ENCODE data around the gene MILR1.

Gene MILR1

GRCh38 chr17:64502021-64502420, 53.1 kb downstream of the MILR1 start:
- DNase-seq: no peak

GRCh38 chr17:64502809-64503208, 53.9 kb downstream of the MILR1 start:
- DNase-seq: no peak

- DNase-seq: no peak
Observed at GRCh38 chr17:64503341-64503740, 54.4 kb downstream of the MILR1 start.

- DNase-seq: no peak
Observed at GRCh38 chr17:64503821-64504768, 55.2 kb downstream of the MILR1 start.

- DNase-seq: no peak
Observed at GRCh38 chr17:64504769-64505339, 55.9 kb downstream of the MILR1 start.

GRCh38 chr17:64505340-64506200, 56.7 kb downstream of the MILR1 start:
- DNase-seq: peak; percentile 27 to 90 (median 79)

GRCh38 chr17:64506201-64506575, 57.3 kb downstream of the MILR1 start, which contains the start of gene DDX5:
Gene DDX5, minus strand, starts transcription at chr17:64506289. Its CDS starts 170 bp downstream, at chr17:64506119.
- DNase-seq: peak; percentile 80 to 100 (median 96)

- DNase-seq: peak; percentile 80 to 100 (median 97)
Observed at GRCh38 chr17:64506576-64507412, 57.9 kb downstream of the MILR1 start, which contains the start of gene CEP95. Gene CEP95, plus strand, starts transcription at chr17:64506977. Its CDS starts 121 bp downstream, at chr17:64507098.

- peak in 8 of 51 donors; percentile 15 to 83 (median 38) for DNase-seq
Observed at GRCh38 chr17:64507413-64507782, 58.5 kb downstream of the MILR1 start.

GRCh38 chr17:64508683-64509082, 59.8 kb downstream of the MILR1 start:
- DNase-seq: no peak

GRCh38 chr17:64509179-64509578, 60.3 kb downstream of the MILR1 start:
- DNase-seq: no peak

- DNase-seq: no peak
Observed at GRCh38 chr17:64515419-64515818, 66.5 kb downstream of the MILR1 start.

GRCh38 chr17:64515829-64516228, 66.9 kb downstream of the MILR1 start:
- DNase-seq: no peak

Data from hypothalamus (tissue), 51 donors.